Naive thymus-derived CD8-positive, alpha-beta T cell (primary cell): Measurements from ENCODE around the gene AMIGO3. TPM values are rescaled to one million over a fixed set of nuclear protein-coding genes. Genes with fewer than 3 reads are reported as not detected.

Experiments
- ATAC-seq, 2 donors: fragments of 150-1000 bp; cut with Tn5 transposase in 1 of 2; sonication (Bioruptor Pico), chemical (Tn5 transposase) in 1 of 2; 1 replicate in 1 of 2; 2 replicates in 1 of 2; pipeline ENCODE4 v1.10.0; 2021; ENCODE audit warnings: mild to moderate bottlenecking in 2 of 2, moderate library complexity in 2 of 2
- POLR2A ChIA-PET: fragments of 350-600 bp; sonication (Branson Sonifier 250); formaldehyde crosslinking; loops from one replicate; lab custom pipeline; 2021; ENCODE audit warnings: antibody characterized with exemption; lab: Charles Lee
- DNase-seq, 10 donors: peaks; one replicate each; pipeline versions ENCODE4 v3.0.0 to v3.0.0-alpha.2; 2020 to 2022
- H3K27ac Mint-ChIP-seq, 10 donors: one replicate each; pipeline ENCODE4 v1.8.0; 2020 to 2022; ENCODE audit warnings: mild to moderate bottlenecking in 10 of 10, mixed read lengths in 10 of 10, moderate library complexity in 4 of 10, inconsistent platforms in 1 of 10
- H3K27me3 Mint-ChIP-seq, 5 donors: one replicate each; pipeline ENCODE4 v1.8.0; 2021 to 2022; ENCODE audit warnings: mixed read lengths in 5 of 5
- H3K36me3 Mint-ChIP-seq, 3 donors: one replicate each; pipeline ENCODE4 v1.8.0; 2020 to 2022; ENCODE audit warnings: mixed read lengths in 3 of 3, mild to moderate bottlenecking in 2 of 3, inconsistent platforms in 1 of 3
- H3K4me1 Mint-ChIP-seq, 4 donors: one replicate each; pipeline ENCODE4 v1.8.0; 2021 to 2022; ENCODE audit warnings: mixed read lengths in 4 of 4
- H3K4me3 Mint-ChIP-seq, 10 donors: one replicate each; pipeline ENCODE4 v1.8.0; 2020 to 2022; ENCODE audit warnings: mild to moderate bottlenecking in 10 of 10, mixed read lengths in 10 of 10, moderate library complexity in 6 of 10, inconsistent platforms in 1 of 10
- H3K9me3 Mint-ChIP-seq, 9 donors: one replicate each; pipeline ENCODE4 v1.8.0; 2020 to 2022; ENCODE audit warnings: mixed read lengths in 9 of 9, mild to moderate bottlenecking in 3 of 9, inconsistent platforms in 1 of 9, moderate library complexity in 1 of 9
- polyA plus RNA-seq, 3 donors: library from polyadenylated mRNA; unstranded; fragments of 300-500 nt; fragmentation: Illumina TruSeq; gene quantifications; one replicate each; pipeline ENCODE4 v1.2.3, GENCODE V29; 2021
- total RNA-seq, 8 experiments: library from RNA in 2 of 8; stranded (reverse) in 2 of 8; gene quantifications; one replicate each; pipeline ENCODE4 v1.2.3 and lab custom pipeline; 2021 to 2026

Gene AMIGO3
- total and polyA plus RNA-seq, 5 experiments from 2014 or later, result 1.0 to 1.5 (median 1.2) TPM

GRCh38 chr3:49669352-49669751 lies 50.1 kb downstream of the AMIGO3 start:
- DNase-seq, result no peak
- peaks cover 7 to 21% (median 16%) of the 10 kb centered on the region in 4 donors for H3K4me1 Mint-ChIP-seq
- no peaks in the 10 kb centered on the region for H3K27me3 Mint-ChIP-seq
- H3K9me3 Mint-ChIP-seq, result no peaks in the 10 kb centered on the region
- H3K36me3 Mint-ChIP-seq, result no peaks in the 10 kb centered on the region
- ATAC-seq, result no peak
- no peak overlapping the region for H3K4me3 Mint-ChIP-seq
- POLR2A ChIA-PET, result interaction anchor here (0.8 kb wide), 1 partner anchor 130 kb away, joined by 3 read pairs; no protein-coding TSS in a partner anchor
- H3K27ac Mint-ChIP-seq, result peak overlapping the region in 3 of 10 donors; percentile 35 to 57 (median 53)

- Mint-ChIP-seq H3K27me3 (no peaks in the 10 kb centered on the region), H3K4me1 (peaks cover 7 to 16% (median 15%) of the 10 kb centered on the region in 4 donors), H3K36me3 (no peaks in the 10 kb centered on the region), H3K9me3 (no peaks in the 10 kb centered on the region), H3K4me3 (no peak overlapping the region), H3K27ac (peak overlapping the region in 1 of 10 donors; percentile 53)
- DNase-seq (no peak), ATAC-seq (no peak)
- POLR2A ChIA-PET, result interaction anchor here (0.8 kb wide), 1 partner anchor 129 kb away, joined by 3 read pairs; no protein-coding TSS in a partner anchor
These were observed 50.6 kb downstream of the AMIGO3 start for GRCh38 chr3:49668861-49669260.

GRCh38 chr3:49668414-49668797 lies 51.1 kb downstream of the AMIGO3 start:
- H3K4me3 Mint-ChIP-seq, result no peak overlapping the region
- peaks cover 5 to 12% (median 11%) of the 10 kb centered on the region in 4 donors for H3K4me1 Mint-ChIP-seq
- no peaks in the 10 kb centered on the region for H3K9me3 Mint-ChIP-seq
- H3K36me3 Mint-ChIP-seq, result no peaks in the 10 kb centered on the region
- no peak overlapping the region for H3K27ac Mint-ChIP-seq
- no peaks in the 10 kb centered on the region for H3K27me3 Mint-ChIP-seq
- DNase-seq, result no peak
- ATAC-seq, result no peak
- POLR2A ChIA-PET, result no interaction called here

DNA sequence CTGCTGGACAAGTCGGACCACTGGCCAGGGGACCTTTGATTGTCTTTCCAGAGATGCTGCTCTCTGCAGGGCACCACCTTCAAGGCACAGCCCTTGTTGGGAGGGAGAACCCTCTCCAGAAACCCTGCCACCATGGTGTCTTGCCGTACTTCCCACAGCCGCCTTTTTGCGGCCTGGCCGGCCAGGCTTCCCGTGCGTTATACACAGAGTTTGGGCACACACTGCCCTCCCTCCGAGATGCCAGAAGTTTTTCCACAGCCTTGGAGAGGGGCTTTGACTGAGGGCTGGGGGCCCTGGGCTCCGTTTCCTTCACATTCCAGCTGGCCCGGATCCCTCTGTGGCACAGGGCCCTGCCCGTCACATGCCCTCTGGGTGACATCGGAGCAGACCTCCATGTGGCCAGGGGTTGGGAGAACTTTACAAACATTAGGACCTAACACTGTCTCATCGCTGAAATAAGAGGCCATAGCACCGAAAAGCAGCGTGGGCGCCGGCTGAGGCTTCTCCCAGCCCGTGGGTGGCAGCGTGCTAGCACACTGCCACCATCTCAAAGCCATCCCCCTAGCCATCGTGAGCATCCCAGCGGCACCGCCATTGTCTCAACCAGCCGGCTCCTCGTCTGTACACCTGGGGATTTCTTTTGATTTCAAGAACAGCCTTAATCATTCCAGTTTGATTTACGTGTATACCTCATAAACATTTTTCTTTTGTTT lies 51.6 kb downstream of the AMIGO3 start:
- Mint-ChIP-seq H3K27me3 (no peaks in the 10 kb centered on the region), H3K4me3 (no peak overlapping the region), H3K9me3 (no peaks in the 10 kb centered on the region), H3K36me3 (no peaks in the 10 kb centered on the region), H3K27ac (no peak overlapping the region), H3K4me1 (peaks cover 5 to 8% (median 6%) of the 10 kb centered on the region in 4 donors)
- POLR2A ChIA-PET, result no interaction called here
- ATAC-seq, result no peak
- DNase-seq, result no peak

Other genes with a start within 250 kb of the AMIGO3 start
- gene DAG1, start 249.4 kb downstream of the AMIGO3 start, total RNA-seq, result 10 to 100 TPM; 16.8 to 20.3 TPM
- 1 to 10 TPM; 4.6 to 6.4 (median 4.7) TPM for gene DAG1, start 249.4 kb downstream of the AMIGO3 start, polyA plus RNA-seq
- gene BSN, start 165.2 kb downstream of the AMIGO3 start, total RNA-seq, result under 1 TPM; 0.22 to 0.23 TPM
- gene BSN, start 165.2 kb downstream of the AMIGO3 start, polyA plus RNA-seq, result under 1 TPM in 1 of 3 donors, not detected in 2; 0.19 TPM
- gene APEH, start 45.3 kb downstream of the AMIGO3 start, total RNA-seq, result 100 to 1,000 TPM; 137 to 139 TPM
- gene APEH, start 45.3 kb downstream of the AMIGO3 start, polyA plus RNA-seq, result 100 to 1,000 TPM; 105 to 131 (median 114) TPM
- 10 to 100 TPM; 13.3 to 13.7 TPM for gene MST1, start 30.2 kb downstream of the AMIGO3 start, total RNA-seq
- gene MST1, start 30.2 kb downstream of the AMIGO3 start, polyA plus RNA-seq, result 1 to 10 TPM in 1 of 3 donors, under 1 TPM in 2; 0.29 to 1.1 (median 0.74) TPM
- 10 to 100 TPM; 66.4 to 70.0 TPM for gene RNF123, start 30.1 kb downstream of the AMIGO3 start, total RNA-seq
- 10 to 100 TPM in 2 of 3 donors, 1 to 10 TPM in 1; 8.8 to 20.4 (median 10.5) TPM for gene RNF123, start 30.1 kb downstream of the AMIGO3 start, polyA plus RNA-seq
- 10 to 100 TPM; 21.6 to 22.2 TPM for gene GMPPB, start 4.3 kb upstream of the AMIGO3 start, total RNA-seq
- gene GMPPB, start 4.3 kb upstream of the AMIGO3 start, polyA plus RNA-seq, result 10 to 100 TPM in 2 of 3 donors, 1 to 10 TPM in 1; 7.5 to 14.8 (median 12.3) TPM
- 10 to 100 TPM; 49.9 to 53.4 TPM for gene IP6K1, start 66.9 kb upstream of the AMIGO3 start, total RNA-seq
- gene IP6K1, start 66.9 kb upstream of the AMIGO3 start, polyA plus RNA-seq, result 10 to 100 TPM; 11.7 to 26.0 (median 17.4) TPM
- gene CDHR4, start 80.2 kb upstream of the AMIGO3 start, total RNA-seq, result not detected
- gene CDHR4, start 80.2 kb upstream of the AMIGO3 start, polyA plus RNA-seq, result not detected
- gene INKA1, start 83.6 kb upstream of the AMIGO3 start, total RNA-seq, result 1 to 10 TPM; 1.8 to 4.4 TPM
- gene INKA1, start 83.6 kb upstream of the AMIGO3 start, polyA plus RNA-seq, result 1 to 10 TPM in 1 of 3 donors, under 1 TPM in 2; 0.33 to 3.5 (median 0.44) TPM
- gene UBA7, start 94.3 kb upstream of the AMIGO3 start, total RNA-seq, result 100 to 1,000 TPM; 326 to 331 TPM
- gene UBA7, start 94.3 kb upstream of the AMIGO3 start, polyA plus RNA-seq, result 10 to 100 TPM; 30.9 to 43.8 (median 33.5) TPM
- gene TRAIP, start 136.9 kb upstream of the AMIGO3 start, total RNA-seq, result 1 to 10 TPM; 4.3 to 5.8 TPM
- 1 to 10 TPM; 1.3 to 2.0 (median 1.7) TPM for gene TRAIP, start 136.9 kb upstream of the AMIGO3 start, polyA plus RNA-seq
- gene CAMKV, start 150.2 kb upstream of the AMIGO3 start, total RNA-seq, result not detected
- not detected for gene CAMKV, start 150.2 kb upstream of the AMIGO3 start, polyA plus RNA-seq
- gene MST1R, start 184.2 kb upstream of the AMIGO3 start, total RNA-seq, result 1 to 10 TPM in 1 of 2 experiments, under 1 TPM in 1; 0.75 to 1.0 TPM
- gene MST1R, start 184.2 kb upstream of the AMIGO3 start, polyA plus RNA-seq, result under 1 TPM in 2 of 3 donors, not detected in 1; 0.19 to 0.58 TPM
- 10 to 100 TPM in 1 of 2 experiments, 1 to 10 TPM in 1; 9.0 to 10.1 TPM for gene MON1A, start 210.1 kb upstream of the AMIGO3 start, total RNA-seq
- gene MON1A, start 210.1 kb upstream of the AMIGO3 start, polyA plus RNA-seq, result 10 to 100 TPM; 12.2 to 21.0 (median 13.7) TPM
- gene RBM6, start 220.5 kb upstream of the AMIGO3 start, total RNA-seq, result 100 to 1,000 TPM; 189 to 197 TPM
- 10 to 100 TPM; 29.9 to 46.5 (median 31.7) TPM for gene RBM6, start 220.5 kb upstream of the AMIGO3 start, polyA plus RNA-seq